K562 (cell line): ENCODE data around the gene TMEM79. TPM values are rescaled to one million over a fixed set of nuclear protein-coding genes. Genes with fewer than 3 reads are reported as not detected.

Source experiments
- C11orf30 ChIP-seq: fragments of 450-650 bp; IDR thresholded peaks from 2 replicates; pipeline ENCODE4 v1.6.1; 2016; ENCODE audit warnings: low read depth, mild to moderate bottlenecking
- CHCHD3 ChIP-seq: fragments of 250-450 bp; sonication (Bioruptor Pico); IDR thresholded peaks from 2 replicates; pipeline ENCODE4 v2.1.2; 2022; ENCODE audit warnings: mild to moderate bottlenecking
- CHD7 ChIP-seq: fragments of 200-600 bp; sonication (generic); IDR thresholded peaks from one replicate; pipeline ENCODE4 v1.6.1; 2012; ENCODE audit warnings: mild to moderate bottlenecking, low read depth, low read length, inconsistent platforms
- HMG20A ChIP-seq: fragments of 450-650 bp; formaldehyde crosslinking; conservative IDR thresholded peaks from 2 replicates; pipeline ENCODE4 v1.4.0; 2020; ENCODE audit warnings: mild to moderate bottlenecking, mixed read lengths
- HNRNPLL ChIP-seq: fragments of 200-400 bp; formaldehyde crosslinking; IDR thresholded peaks from 2 replicates; pipeline ENCODE4 v1.6.1; 2017; ENCODE audit warnings: low read length, low read depth, mild to moderate bottlenecking; ENCODE audit not compliant: poor library complexity, severe bottlenecking
- MAFK ChIP-seq: IDR thresholded peaks from 2 replicates; pipeline ENCODE4 v1.6.1; 2011; ENCODE audit warnings: low read length, improper control_type of control experiment
- MEIS2 ChIP-seq: fragments of 450-650 bp; IDR thresholded peaks from 2 replicates; pipeline ENCODE4 v1.6.1; 2014; ENCODE audit warnings: mild to moderate bottlenecking; ENCODE audit not compliant: partially characterized antibody
- SRSF3 ChIP-seq: fragments of 200-400 bp; formaldehyde crosslinking; IDR thresholded peaks from 2 replicates; pipeline ENCODE4 v1.6.1; 2016; ENCODE audit warnings: mild to moderate bottlenecking, low read length, moderate library complexity; ENCODE audit not compliant: insufficient read depth
- TCF15 ChIP-seq: fragments of 250-450 bp; sonication (Bioruptor Pico); IDR thresholded peaks from 2 replicates; pipeline ENCODE4 v1.8.0; 2022; ENCODE audit warnings: moderate library complexity, mild to moderate bottlenecking, inconsistent platforms
- TFAM ChIP-seq: fragments of 250-450 bp; sonication (Bioruptor Pico); conservative IDR thresholded peaks from 2 replicates; pipeline ENCODE4 v1.5.0; 2021; ENCODE audit warnings: mild to moderate bottlenecking, moderate library complexity
- TFAP4 ChIP-seq: sonication (generic); formaldehyde crosslinking; IDR thresholded peaks from 2 replicates; pipeline ENCODE4 v1.8.0; 2022; ENCODE audit warnings: missing genetic modification reagents, mild to moderate bottlenecking, moderate library complexity, borderline replicate concordance
- ZBTB12 ChIP-seq: fragments of 250-450 bp; sonication (Bioruptor Pico); IDR thresholded peaks from 2 replicates; pipeline ENCODE4 v1.4.0; 2020
- ZNF12 ChIP-seq: sonication (generic); formaldehyde crosslinking; IDR thresholded peaks from 2 replicates; pipeline ENCODE4 v1.4.0; 2020; ENCODE audit warnings: mild to moderate bottlenecking, missing genetic modification reagents
- polyA plus RNA-seq, 8 experiments: library from polyadenylated mRNA; depleted of rRNA in 4 of 8; stranded (reverse) in 5 of 8; unstranded in 3 of 8; fragments of >200 nt; fragmentation: Nextera tagmentation in 2 of 8; fragmentation: Illumina TruSeq in 1 of 8; extraction: Ambion mirVana in 2 of 8; extraction: Trizol in 1 of 8; gene quantifications; 2 replicates each; pipeline versions ENCODE4 v1.2.1 to v1.2.3, GENCODE V29; 2011 to 2014; ENCODE audit warnings: inconsistent platforms in 1 of 8, missing spikeins in 1 of 8
- total RNA-seq, 7 experiments: library from RNA; depleted of rRNA in 6 of 7; stranded (reverse); fragments of >200 nt in 6 of 7; fragmentation: Illumina TruSeq in 2 of 7; extraction: Trizol in 2 of 7; gene quantifications; 2 replicates each; pipeline versions ENCODE4 v1.2.1 to v1.2.3, GENCODE V29; 2011 to 2021; ENCODE audit warnings: low replicate concordance in 1 of 7

The TMEM79 gene
- total and polyA plus RNA-seq, 9 of the 15 experiments (the other 6 are each of a cell fraction or from before 2014, with no cell fraction given), result 0.69 to 6.8 (median 4.0) TPM

GRCh38 chr1:156338180-156338976, 54.3 kb downstream of the TMEM79 start, which contains the start of the genes CCT3 and TSACC (continued):
- no peak for TF ChIP-seq CHD7
- peak; percentile 89 for TF ChIP-seq TFAP4 (CRISPR knock-in tag)
- TF ChIP-seq TCF15 (CRISPR knock-in tag), result no peak
- peak; percentile 89 for TF ChIP-seq HNRNPLL
- TF ChIP-seq MAFK, result peak; percentile 2; the same call in 1 of the 2 replicates
- peak; percentile 69 for TF ChIP-seq C11orf30
- TF ChIP-seq HMG20A (CRISPR knock-in tag), result no peak
- 0 out of 2 replicates have a peak, but pooled peaks have one; percentile 43 for TF ChIP-seq ZNF12 (CRISPR knock-in tag)
- no peak for TF ChIP-seq CHCHD3 (CRISPR knock-in tag)
- peak; percentile 94 for TF ChIP-seq MEIS2
- peak; percentile 81 for TF ChIP-seq ZBTB12 (CRISPR knock-in tag)
- no peak for TF ChIP-seq TFAM (CRISPR knock-in tag)
- no peak for TF ChIP-seq SRSF3
